ENCODE data around the gene SHANK1. TPM values are rescaled to one million over a fixed set of nuclear protein-coding genes. Genes with fewer than 3 reads are reported as not detected.
A peak's percentile ranks its signal among the peaks of the same experiment; 100 is the strongest.

SHANK1 gene
- total RNA-seq, 1 donor from 2014 or later = 2.3 TPM

DNA sequence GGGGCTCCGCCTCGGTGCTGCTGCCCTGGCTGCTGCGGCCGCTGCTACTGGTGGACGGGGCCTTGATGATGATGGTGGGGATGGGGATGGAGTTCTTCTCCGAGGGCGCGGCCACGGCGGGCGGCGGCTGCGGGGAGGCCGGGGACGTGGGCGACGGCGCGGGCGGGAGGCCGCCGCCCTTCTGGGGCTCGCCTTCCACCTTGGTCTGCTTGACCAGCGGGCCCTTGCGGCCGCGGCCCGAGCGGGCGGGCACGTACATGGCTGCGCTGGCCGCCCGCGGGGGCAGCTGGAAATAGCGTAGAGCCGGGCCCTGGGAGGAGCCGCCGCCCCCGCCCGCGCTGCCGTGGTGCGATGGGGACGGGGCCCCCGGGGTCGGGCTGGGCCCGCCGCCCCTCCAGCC is 51.2 kb downstream of the SHANK1 start:
- H2AFZ ChIP-seq (replicated peaks) = no peak overlapping the region
- TF ChIP-seq EZH2 (IDR thresholded peaks at IDR 0.05) (no peak), EZH2phosphoT487 (IDR thresholded peaks at IDR 0.05) (no peak)
- TF ChIP-seq, protein P1, sequence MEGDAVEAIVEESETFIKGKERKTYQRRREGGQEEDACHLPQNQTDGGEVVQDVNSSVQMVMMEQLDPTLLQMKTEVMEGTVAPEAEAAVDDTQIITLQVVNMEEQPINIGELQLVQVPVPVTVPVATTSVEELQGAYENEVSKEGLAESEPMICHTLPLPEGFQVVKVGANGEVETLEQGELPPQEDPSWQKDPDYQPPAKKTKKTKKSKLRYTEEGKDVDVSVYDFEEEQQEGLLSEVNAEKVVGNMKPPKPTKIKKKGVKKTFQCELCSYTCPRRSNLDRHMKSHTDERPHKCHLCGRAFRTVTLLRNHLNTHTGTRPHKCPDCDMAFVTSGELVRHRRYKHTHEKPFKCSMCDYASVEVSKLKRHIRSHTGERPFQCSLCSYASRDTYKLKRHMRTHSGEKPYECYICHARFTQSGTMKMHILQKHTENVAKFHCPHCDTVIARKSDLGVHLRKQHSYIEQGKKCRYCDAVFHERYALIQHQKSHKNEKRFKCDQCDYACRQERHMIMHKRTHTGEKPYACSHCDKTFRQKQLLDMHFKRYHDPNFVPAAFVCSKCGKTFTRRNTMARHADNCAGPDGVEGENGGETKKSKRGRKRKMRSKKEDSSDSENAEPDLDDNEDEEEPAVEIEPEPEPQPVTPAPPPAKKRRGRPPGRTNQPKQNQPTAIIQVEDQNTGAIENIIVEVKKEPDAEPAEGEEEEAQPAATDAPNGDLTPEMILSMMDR (IDR thresholded peaks at IDR 0.05) = no peak
- H3K36me3 Mint-ChIP-seq = peaks cover 3% of the 10 kb centered on the region
- no peaks in the 10 kb centered on the region for H3K4me1 ChIP-seq
- H3K27ac ChIP-seq = no peak overlapping the region
- no peaks in the 10 kb centered on the region for H3K79me2 ChIP-seq (ENCODE audit: low read depth)
- no peak overlapping the region for H3K4me3 Mint-ChIP-seq
- H3K4me3 ChIP-seq = peak overlapping the region; percentile 15
- peak; percentile 39 for DNase-seq (ENCODE audit: low spot score)
- no peak overlapping the region for H3K9ac ChIP-seq
- H3F3A ChIP-seq (ENCODE audit: low read depth) = no peaks in the 10 kb centered on the region
- H3K4me2 ChIP-seq = peak overlapping the region; percentile 10
- H3K9me3 Mint-ChIP-seq = no peaks in the 10 kb centered on the region
- H3K36me3 ChIP-seq = no peaks in the 10 kb centered on the region
- no peak overlapping the region for H3K27ac Mint-ChIP-seq
- no peaks in the 10 kb centered on the region for H3K9me3 ChIP-seq (ENCODE audit: low read depth)
- peaks cover 18% of the 10 kb centered on the region for H3K4me1 Mint-ChIP-seq
- H3K27me3 Mint-ChIP-seq (ENCODE audit: insufficient read depth, low read depth) = peaks cover 30% of the 10 kb centered on the region
- peaks cover 70% of the 10 kb centered on the region for H3K27me3 ChIP-seq
- H4K20me1 ChIP-seq (ENCODE audit: low read depth) = no peaks in the 10 kb centered on the region

DNA sequence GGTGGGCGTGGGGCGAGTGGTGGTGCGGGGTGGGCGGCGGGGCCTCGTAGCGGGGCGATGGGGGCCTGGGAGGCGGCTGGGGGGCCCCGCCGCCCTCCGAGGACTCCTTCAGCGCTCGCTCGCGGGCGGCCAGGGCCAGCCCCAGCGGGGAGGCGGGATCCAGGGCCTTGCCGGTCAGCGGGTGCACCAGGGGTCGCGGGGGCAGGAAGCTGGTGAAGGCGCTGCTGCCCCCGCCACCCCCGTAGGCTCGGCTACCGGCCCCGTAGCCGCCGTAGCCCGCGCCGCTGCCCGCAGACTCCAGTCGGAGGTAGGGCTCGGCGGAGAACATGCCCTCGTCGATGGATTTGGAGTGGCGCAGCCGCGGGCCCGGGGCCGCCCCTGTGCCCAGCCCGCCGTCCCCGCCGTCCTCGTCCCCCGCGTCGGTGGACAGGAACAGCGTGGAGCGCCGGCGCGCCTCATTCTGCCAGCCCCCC is 51.8 kb downstream of the SHANK1 start:
- Histone ChIP-seq H4K20me1 (ENCODE audit: low read depth) (no peaks in the 10 kb centered on the region), H3F3A (ENCODE audit: low read depth) (no peaks in the 10 kb centered on the region), H3K27ac (no peak overlapping the region), H3K9ac (no peak overlapping the region), H3K9me3 (ENCODE audit: low read depth) (no peaks in the 10 kb centered on the region), H3K4me3 (peak overlapping the region; percentile 15), H3K4me1 (no peaks in the 10 kb centered on the region), H3K36me3 (no peaks in the 10 kb centered on the region), H3K4me2 (peak overlapping the region; percentile 27), H3K79me2 (ENCODE audit: low read depth) (no peaks in the 10 kb centered on the region), H3K27me3 (peaks cover 66% of the 10 kb centered on the region), H2AFZ (replicated peaks) (no peak overlapping the region)
- DNase-seq (ENCODE audit: low spot score) = no peak
- H3K27ac Mint-ChIP-seq = no peak overlapping the region
- peaks cover 5% of the 10 kb centered on the region for H3K36me3 Mint-ChIP-seq
- peaks cover 17% of the 10 kb centered on the region for H3K4me1 Mint-ChIP-seq
- no peaks in the 10 kb centered on the region for H3K9me3 Mint-ChIP-seq
- peak; percentile 52 for TF ChIP-seq EZH2phosphoT487 (IDR thresholded peaks at IDR 0.05)
- TF ChIP-seq, protein P1 (IDR thresholded peaks at IDR 0.05) = no peak
- peak; percentile 73 for TF ChIP-seq EZH2 (IDR thresholded peaks at IDR 0.05)
- H3K27me3 Mint-ChIP-seq (ENCODE audit: insufficient read depth, low read depth) = peaks cover 30% of the 10 kb centered on the region
- no peak overlapping the region for H3K4me3 Mint-ChIP-seq

DNA sequence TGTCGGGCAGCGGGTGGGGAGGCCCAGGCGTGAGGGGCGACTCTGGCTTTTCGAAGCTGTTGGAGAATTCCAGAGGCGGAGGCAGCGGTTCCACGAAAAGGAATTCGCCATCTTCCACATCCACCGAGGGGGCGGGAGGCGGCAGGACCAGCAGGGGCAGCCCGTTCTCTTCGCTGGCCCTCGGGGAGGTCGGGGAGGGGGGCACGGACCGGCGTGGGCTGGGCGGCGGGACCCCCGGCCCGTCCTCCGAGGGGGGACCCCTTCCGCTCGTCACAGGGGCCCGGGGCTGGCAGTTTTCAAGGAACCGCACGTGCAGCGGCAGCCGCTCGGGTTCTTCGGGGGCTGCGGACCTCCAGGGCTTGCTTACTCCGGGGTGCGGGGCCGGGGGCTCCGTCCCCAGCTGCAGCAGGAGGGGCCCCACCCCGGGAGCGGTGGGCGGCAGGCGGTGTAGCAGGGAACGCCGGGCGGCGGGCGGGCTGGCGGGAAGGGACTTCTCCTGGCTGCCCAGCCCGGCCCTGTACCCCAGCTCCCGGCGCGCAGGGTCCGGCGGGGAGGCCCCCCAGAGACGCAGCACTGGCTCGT is 52.3 kb downstream of the SHANK1 start:
- H3K36me3 Mint-ChIP-seq = peaks cover 5% of the 10 kb centered on the region
- H3K79me2 ChIP-seq (ENCODE audit: low read depth) = no peaks in the 10 kb centered on the region
- H3K4me3 ChIP-seq = peak overlapping the region; percentile 15

More for the DNA sequence above, 52.3 kb downstream of the SHANK1 start:
- Histone ChIP-seq H3K4me1 (no peaks in the 10 kb centered on the region), H3K4me2 (peak overlapping the region; percentile 27), H3K36me3 (no peaks in the 10 kb centered on the region), H2AFZ (replicated peaks) (no peak overlapping the region), H3K9me3 (ENCODE audit: low read depth) (no peaks in the 10 kb centered on the region), H4K20me1 (ENCODE audit: low read depth) (no peaks in the 10 kb centered on the region), H3K27me3 (peaks cover 60% of the 10 kb centered on the region), H3K27ac (no peak overlapping the region), H3K9ac (no peak overlapping the region), H3F3A (ENCODE audit: low read depth) (no peaks in the 10 kb centered on the region)
- Mint-ChIP-seq H3K27ac (no peak overlapping the region), H3K4me3 (no peak overlapping the region), H3K9me3 (no peaks in the 10 kb centered on the region), H3K27me3 (ENCODE audit: insufficient read depth, low read depth) (peaks cover 32% of the 10 kb centered on the region), H3K4me1 (peaks cover 17% of the 10 kb centered on the region)
- no peak for DNase-seq (ENCODE audit: low spot score)
- no peak for TF ChIP-seq EZH2phosphoT487 (IDR thresholded peaks at IDR 0.05)
